Hepatocyte (in vitro differentiated cells): ENCODE results near the gene EXOC3.

Experiments used
- EZH2 ChIP-seq: fragments of 200-600 bp; sonication (generic); IDR thresholded peaks from 2 replicates; pipeline ENCODE4 v1.6.1; 2016; ENCODE audit warnings: antibody characterized with exemption, mild to moderate bottlenecking, borderline replicate concordance
- EZH2phosphoT487 ChIP-seq: fragments of 200-600 bp; sonication (generic); IDR thresholded peaks from one replicate; pipeline ENCODE4 v1.6.1; 2018; ENCODE audit warnings: antibody characterized with exemption, mild to moderate bottlenecking, low read depth, moderate library complexity; ENCODE audit not compliant: unreplicated experiment, severe bottlenecking
- TF ChIP-seq, protein P1 (sequence below): fragments of 200-600 bp; sonication (generic); IDR thresholded peaks from 2 replicates; pipeline ENCODE4 v1.5.1; 2016; ENCODE audit warnings: antibody characterized with exemption, mild to moderate bottlenecking; ENCODE audit not compliant: poor library complexity

DNA sequence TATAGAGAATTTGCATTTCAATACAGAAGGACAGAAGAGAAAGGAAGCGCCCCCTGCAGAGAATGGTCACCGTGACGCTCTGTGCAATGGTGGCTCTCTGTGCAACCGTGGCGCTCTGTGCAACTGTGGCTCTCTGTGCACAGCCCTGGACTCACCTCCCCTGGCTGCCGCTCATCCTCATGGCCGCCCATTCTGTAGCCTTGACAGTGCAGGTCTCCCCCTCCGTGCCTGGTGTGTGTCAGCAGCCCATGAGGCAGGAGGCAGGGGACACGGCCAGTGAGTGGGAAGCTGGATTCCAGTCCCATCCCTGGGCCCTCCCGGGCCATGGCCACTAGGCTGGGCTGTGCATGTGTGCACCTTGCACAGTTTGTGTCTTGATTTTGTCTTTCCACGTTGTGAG, 12.0 kb downstream of the EXOC3 start:
- TF ChIP-seq, protein P1, sequence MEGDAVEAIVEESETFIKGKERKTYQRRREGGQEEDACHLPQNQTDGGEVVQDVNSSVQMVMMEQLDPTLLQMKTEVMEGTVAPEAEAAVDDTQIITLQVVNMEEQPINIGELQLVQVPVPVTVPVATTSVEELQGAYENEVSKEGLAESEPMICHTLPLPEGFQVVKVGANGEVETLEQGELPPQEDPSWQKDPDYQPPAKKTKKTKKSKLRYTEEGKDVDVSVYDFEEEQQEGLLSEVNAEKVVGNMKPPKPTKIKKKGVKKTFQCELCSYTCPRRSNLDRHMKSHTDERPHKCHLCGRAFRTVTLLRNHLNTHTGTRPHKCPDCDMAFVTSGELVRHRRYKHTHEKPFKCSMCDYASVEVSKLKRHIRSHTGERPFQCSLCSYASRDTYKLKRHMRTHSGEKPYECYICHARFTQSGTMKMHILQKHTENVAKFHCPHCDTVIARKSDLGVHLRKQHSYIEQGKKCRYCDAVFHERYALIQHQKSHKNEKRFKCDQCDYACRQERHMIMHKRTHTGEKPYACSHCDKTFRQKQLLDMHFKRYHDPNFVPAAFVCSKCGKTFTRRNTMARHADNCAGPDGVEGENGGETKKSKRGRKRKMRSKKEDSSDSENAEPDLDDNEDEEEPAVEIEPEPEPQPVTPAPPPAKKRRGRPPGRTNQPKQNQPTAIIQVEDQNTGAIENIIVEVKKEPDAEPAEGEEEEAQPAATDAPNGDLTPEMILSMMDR, result no peak
- no peak for TF ChIP-seq EZH2phosphoT487
- TF ChIP-seq EZH2, result no peak
